Measurements from ENCODE around the gene AP5Z1. TPM values are rescaled to one million over a fixed set of nuclear protein-coding genes. Genes with fewer than 3 reads are reported as not detected.

AP5Z1 gene
- total and polyA plus RNA-seq, 2 of the 4 experiments (the other 2 are of a cell fraction): 9.7 to 38.7 TPM

DNA sequence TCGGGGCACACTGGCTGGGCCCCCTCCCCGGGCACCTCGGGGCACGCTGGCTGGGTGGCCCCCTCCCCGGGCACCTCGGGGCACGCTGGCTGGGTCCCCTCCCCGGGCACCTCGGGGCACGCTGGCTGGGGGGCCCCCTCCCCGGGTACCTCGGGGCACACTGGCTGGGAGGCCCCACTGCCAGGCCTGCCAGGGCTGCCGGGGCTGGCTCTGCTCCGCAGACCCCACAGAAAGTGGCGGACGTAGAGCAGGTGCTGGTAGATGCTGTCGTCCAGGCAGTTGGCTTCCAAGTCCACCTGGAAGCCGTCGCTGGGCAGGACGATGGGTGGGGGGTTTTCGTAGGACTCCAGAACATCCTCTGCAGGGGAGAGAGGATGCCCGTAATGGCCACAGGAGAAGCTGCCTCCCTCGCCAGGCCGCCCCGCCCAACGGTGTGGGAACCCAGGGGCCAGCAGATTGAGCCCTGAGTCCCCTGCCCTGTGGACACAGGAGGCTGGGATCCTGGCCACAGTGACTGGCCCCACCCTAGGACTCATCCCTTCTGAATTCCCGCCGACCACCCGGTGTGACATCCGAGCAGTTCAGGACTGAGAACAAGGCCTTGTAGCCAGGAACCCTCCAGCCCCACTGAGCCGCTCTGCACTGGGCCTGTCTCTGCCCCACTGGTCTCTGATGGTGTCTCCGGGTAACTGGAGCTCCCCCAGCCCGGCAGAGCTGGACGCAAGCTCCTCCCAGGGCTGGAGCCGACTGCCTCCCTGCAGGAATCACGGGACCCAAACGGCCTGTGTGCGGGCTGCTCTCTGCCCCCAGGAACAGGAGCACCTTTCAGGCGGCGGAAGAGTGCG, 28.2 kb downstream of the AP5Z1 start:
- dilution Hi-C loops (cut with HindIII; ENCODE audit: low sequenced_read_pairs, unreplicated experiment): no loop called here
- ChIA-PET CTCF (no interaction called here), POLR2A (ENCODE audit: unreplicated experiment) (no interaction called here)
- Histone ChIP-seq H3K23ac (ENCODE audit: low read depth, low read length) (no peak overlapping the region), H3K9ac (ENCODE audit: low read depth, low read length) (no peak overlapping the region), H2AK5ac (ENCODE audit: low read depth, low read length) (no peak overlapping the region), H2BK15ac (ENCODE audit: low read depth, low read length) (no peak overlapping the region), H3K9me1 (ENCODE audit: insufficient read depth, low read length) (no peaks in the 10 kb centered on the region), H2BK120ac (ENCODE audit: low read depth, low read length) (no peak overlapping the region), H3K14ac (replicated peaks; ENCODE audit: low read depth, low read length) (no peak overlapping the region), H2BK20ac (ENCODE audit: low read depth, low read length) (no peak overlapping the region), H4K91ac (ENCODE audit: insufficient read depth, low read depth, low read length) (no peak overlapping the region), H4K8ac (ENCODE audit: low read depth in 2 of 2, low read length in 2 of 2) (no peak overlapping the region), H2AFZ (replicated peaks; ENCODE audit: low read length, poor library complexity) (no peak overlapping the region), H3K27me3 (ENCODE audit: control insufficient read depth, insufficient read depth, low read length) (peaks cover 16% of the 10 kb centered on the region), H3K79me1 (ENCODE audit: low read depth in 1 of 2, low read length in 2 of 2) (no peaks in the 10 kb centered on the region), H3K4me2 (ENCODE audit: low read depth, low read length) (no peak overlapping the region), H3K56ac (ENCODE audit: extremely low read depth, insufficient read depth, low read length) (no peak overlapping the region), H3K27ac (ENCODE audit: insufficient read depth, low read length) (no peak overlapping the region), H3K18ac (ENCODE audit: low read depth, low read length) (no peak overlapping the region), H4K5ac (ENCODE audit: low read depth, low read length) (no peak overlapping the region), H3K4me1 (ENCODE audit: control insufficient read depth, insufficient read depth, low read length) (no peaks in the 10 kb centered on the region), H3K9me3 (ENCODE audit: control insufficient read depth, insufficient read depth, low read length) (no peaks in the 10 kb centered on the region), H2AK9ac (replicated peaks; ENCODE audit: low read depth, low read length, poor library complexity) (no peak overlapping the region), H3K36me3 (ENCODE audit: control insufficient read depth, insufficient read depth, low read length) (no peaks in the 10 kb centered on the region), H3K4ac (ENCODE audit: low read depth, low read length) (no peak overlapping the region), H2BK5ac (ENCODE audit: low read depth, low read length, poor library complexity, severe bottlenecking) (no peak overlapping the region), H4K20me1 (ENCODE audit: insufficient read depth, low read length) (no peaks in the 10 kb centered on the region), H3K4me3 (ENCODE audit: insufficient read depth, low read depth, low read length) (no peak overlapping the region)
- DNase-seq: no peak
- no TSS peak for BruUV-seq (replicated peaks)
- no peak; the same call in 1 of the 2 replicates for ATAC-seq (ENCODE audit: low read depth)
- WGBS, 2 experiments (ENCODE audit: extremely low coverage in 2 of 2, insufficient read length in 1 of 2): 85% methylated on average over 25 of the region's 41 CpGs; no CpG with 5 or more reads in 1 of the 2 experiments
- intact Hi-C loops (cut with micrococcal nuclease): no loop called here
- in situ Hi-C loops (cut with MboI; ENCODE audit: low sequenced_read_pairs): no loop called here
- TF ChIP-seq MXI1 (IDR thresholded peaks at IDR 0.05; ENCODE audit: borderline replicate concordance, low read depth, low read length): no peak
- TF ChIP-seq BHLHE40 (IDR thresholded peaks at IDR 0.05; ENCODE audit: low read depth, low read length): no peak
- no peak for TF ChIP-seq RCOR1 (IDR thresholded peaks at IDR 0.05; ENCODE audit: insufficient replicate concordance, low read length)
- no peak for TF ChIP-seq CHD1 (IDR thresholded peaks at IDR 0.05; ENCODE audit: low read depth, low read length)
- TF ChIP-seq, protein P1, sequence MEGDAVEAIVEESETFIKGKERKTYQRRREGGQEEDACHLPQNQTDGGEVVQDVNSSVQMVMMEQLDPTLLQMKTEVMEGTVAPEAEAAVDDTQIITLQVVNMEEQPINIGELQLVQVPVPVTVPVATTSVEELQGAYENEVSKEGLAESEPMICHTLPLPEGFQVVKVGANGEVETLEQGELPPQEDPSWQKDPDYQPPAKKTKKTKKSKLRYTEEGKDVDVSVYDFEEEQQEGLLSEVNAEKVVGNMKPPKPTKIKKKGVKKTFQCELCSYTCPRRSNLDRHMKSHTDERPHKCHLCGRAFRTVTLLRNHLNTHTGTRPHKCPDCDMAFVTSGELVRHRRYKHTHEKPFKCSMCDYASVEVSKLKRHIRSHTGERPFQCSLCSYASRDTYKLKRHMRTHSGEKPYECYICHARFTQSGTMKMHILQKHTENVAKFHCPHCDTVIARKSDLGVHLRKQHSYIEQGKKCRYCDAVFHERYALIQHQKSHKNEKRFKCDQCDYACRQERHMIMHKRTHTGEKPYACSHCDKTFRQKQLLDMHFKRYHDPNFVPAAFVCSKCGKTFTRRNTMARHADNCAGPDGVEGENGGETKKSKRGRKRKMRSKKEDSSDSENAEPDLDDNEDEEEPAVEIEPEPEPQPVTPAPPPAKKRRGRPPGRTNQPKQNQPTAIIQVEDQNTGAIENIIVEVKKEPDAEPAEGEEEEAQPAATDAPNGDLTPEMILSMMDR (conservative IDR thresholded peaks at IDR 0.05; ENCODE audit: low read depth, low read length): no peak
- TF ChIP-seq, protein P2, sequence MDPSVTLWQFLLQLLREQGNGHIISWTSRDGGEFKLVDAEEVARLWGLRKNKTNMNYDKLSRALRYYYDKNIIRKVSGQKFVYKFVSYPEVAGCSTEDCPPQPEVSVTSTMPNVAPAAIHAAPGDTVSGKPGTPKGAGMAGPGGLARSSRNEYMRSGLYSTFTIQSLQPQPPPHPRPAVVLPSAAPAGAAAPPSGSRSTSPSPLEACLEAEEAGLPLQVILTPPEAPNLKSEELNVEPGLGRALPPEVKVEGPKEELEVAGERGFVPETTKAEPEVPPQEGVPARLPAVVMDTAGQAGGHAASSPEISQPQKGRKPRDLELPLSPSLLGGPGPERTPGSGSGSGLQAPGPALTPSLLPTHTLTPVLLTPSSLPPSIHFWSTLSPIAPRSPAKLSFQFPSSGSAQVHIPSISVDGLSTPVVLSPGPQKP (IDR thresholded peaks at IDR 0.05; ENCODE audit: borderline replicate concordance, low read depth, low read length): no peak
- TF ChIP-seq, protein P3, sequence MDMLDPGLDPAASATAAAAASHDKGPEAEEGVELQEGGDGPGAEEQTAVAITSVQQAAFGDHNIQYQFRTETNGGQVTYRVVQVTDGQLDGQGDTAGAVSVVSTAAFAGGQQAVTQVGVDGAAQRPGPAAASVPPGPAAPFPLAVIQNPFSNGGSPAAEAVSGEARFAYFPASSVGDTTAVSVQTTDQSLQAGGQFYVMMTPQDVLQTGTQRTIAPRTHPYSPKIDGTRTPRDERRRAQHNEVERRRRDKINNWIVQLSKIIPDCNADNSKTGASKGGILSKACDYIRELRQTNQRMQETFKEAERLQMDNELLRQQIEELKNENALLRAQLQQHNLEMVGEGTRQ (IDR thresholded peaks at IDR 0.05; ENCODE audit: low read depth, low read length): no peak
- TF ChIP-seq SMC3 (IDR thresholded peaks at IDR 0.05; ENCODE audit: low read depth, low read length): no peak
- TF ChIP-seq POLR2A (IDR thresholded peaks at IDR 0.05; ENCODE audit: low read depth, low read length): no peak
- TF ChIP-seq RFX5 (IDR thresholded peaks at IDR 0.05; ENCODE audit: low read depth, low read length): no peak
